Activated CD8-positive, alpha-beta T cell treated with anti-CD3 and anti-CD28 coated beads for 36 hours (primary cell): ENCODE results near the gene RBM44. TPM values are rescaled to one million over a fixed set of nuclear protein-coding genes. Genes with fewer than 3 reads are reported as not detected.

Experiments used
- ATAC-seq: fragments of 200-7000 bp; cut with Tn5 transposase; one replicate; pipeline ENCODE4 v1.10.0; 2021; ENCODE audit warnings: mild to moderate bottlenecking, moderate library complexity
- CTCF ChIA-PET: fragments of 350-600 bp; sonication (Branson Sonifier 250); formaldehyde crosslinking; loops from one replicate; lab custom pipeline; 2021; ENCODE audit warnings: antibody characterized with exemption; lab: Charles Lee
- POLR2A ChIA-PET: fragments of 350-600 bp; sonication (Branson Sonifier 250); formaldehyde crosslinking; loops from one replicate; lab custom pipeline; 2021; ENCODE audit warnings: antibody characterized with exemption; lab: Charles Lee
- DNase-seq: peaks from one replicate; pipeline ENCODE4 v3.0.0-alpha.2; 2020
- H3K27ac Mint-ChIP-seq: one replicate; pipeline ENCODE4 v1.8.0; 2021; ENCODE audit warnings: mild to moderate bottlenecking, mixed read lengths
- H3K27me3 Mint-ChIP-seq: one replicate; pipeline ENCODE4 v1.8.0; 2021; ENCODE audit warnings: mixed read lengths
- H3K36me3 Mint-ChIP-seq: one replicate; pipeline ENCODE4 v1.8.0; 2021; ENCODE audit warnings: low read depth, mixed read lengths
- H3K4me1 Mint-ChIP-seq: one replicate; pipeline ENCODE4 v1.8.0; 2021; ENCODE audit warnings: low read depth, mixed read lengths
- H3K4me3 Mint-ChIP-seq: one replicate; pipeline ENCODE4 v1.8.0; 2021; ENCODE audit warnings: mild to moderate bottlenecking, moderate library complexity, mixed read lengths
- H3K9me3 Mint-ChIP-seq: one replicate; pipeline ENCODE4 v1.8.0; 2021; ENCODE audit warnings: mixed read lengths
- intact Hi-C: fragments of 100-400 bp; cut with micrococcal nuclease; formaldehyde crosslinking; loops from one replicate; pipeline ENCODE4 v1.10.0; 2022
- total RNA-seq, 2 experiments: library from RNA; stranded (reverse); gene quantifications; one replicate each; pipeline ENCODE4 v1.2.3, GENCODE V29; 2021
- TF ChIP-seq, protein P1 (sequence below): fragments of 200-600 bp; IDR thresholded peaks from one replicate; pipeline ENCODE4 v1.8.0; 2022; ENCODE audit warnings: antibody characterized with exemption, mild to moderate bottlenecking

RBM44 gene
- total RNA-seq, 2 experiments from 2014 or later, result 0.52 to 0.87 TPM

DNA sequence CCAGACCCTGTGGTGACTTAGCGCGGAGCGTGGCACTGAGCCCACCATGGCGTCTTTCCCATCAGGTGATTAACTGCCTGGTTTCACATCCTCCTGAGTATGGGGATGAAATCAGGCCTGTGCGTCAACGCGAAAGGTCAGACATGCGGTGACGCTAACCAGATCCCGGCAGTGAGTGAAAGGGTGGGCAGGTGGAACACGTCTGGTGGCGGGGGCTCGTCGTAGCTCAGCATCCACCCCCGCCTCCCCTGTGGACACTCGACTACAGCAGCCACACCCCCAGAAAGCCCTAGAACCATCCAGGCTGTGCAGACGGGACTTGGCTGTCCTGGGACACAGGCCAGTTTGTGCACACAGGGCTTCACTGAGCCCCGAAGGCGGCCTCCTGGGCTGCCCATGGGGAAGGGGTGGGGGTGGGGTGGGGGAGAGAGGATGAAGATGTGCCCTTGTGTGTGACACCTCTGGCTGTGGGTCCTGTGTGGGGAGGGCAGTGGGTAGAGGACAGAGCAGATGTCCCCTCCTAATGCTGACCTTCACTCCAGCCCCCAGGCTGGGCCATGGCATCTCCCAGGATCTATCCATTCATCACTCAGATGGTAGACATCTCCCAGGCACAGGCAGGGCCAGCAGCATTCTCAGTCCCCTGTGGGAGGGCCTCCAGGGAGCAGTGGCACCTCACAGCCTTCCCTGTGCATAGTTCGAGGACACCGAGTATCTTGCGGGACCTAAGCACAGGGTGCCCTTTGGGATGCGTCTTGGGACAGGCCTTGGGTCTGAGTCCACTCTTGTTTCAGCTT is 88.3 kb downstream of the RBM44 start:
- POLR2A ChIA-PET, result no interaction called here
- Mint-ChIP-seq H3K4me3 (no peak overlapping the region), H3K36me3 (no peaks in the 10 kb centered on the region), H3K4me1 (peaks cover 10% of the 10 kb centered on the region), H3K27me3 (no peaks in the 10 kb centered on the region), H3K27ac (no peak overlapping the region), H3K9me3 (no peaks in the 10 kb centered on the region)
- TF ChIP-seq, protein P1, sequence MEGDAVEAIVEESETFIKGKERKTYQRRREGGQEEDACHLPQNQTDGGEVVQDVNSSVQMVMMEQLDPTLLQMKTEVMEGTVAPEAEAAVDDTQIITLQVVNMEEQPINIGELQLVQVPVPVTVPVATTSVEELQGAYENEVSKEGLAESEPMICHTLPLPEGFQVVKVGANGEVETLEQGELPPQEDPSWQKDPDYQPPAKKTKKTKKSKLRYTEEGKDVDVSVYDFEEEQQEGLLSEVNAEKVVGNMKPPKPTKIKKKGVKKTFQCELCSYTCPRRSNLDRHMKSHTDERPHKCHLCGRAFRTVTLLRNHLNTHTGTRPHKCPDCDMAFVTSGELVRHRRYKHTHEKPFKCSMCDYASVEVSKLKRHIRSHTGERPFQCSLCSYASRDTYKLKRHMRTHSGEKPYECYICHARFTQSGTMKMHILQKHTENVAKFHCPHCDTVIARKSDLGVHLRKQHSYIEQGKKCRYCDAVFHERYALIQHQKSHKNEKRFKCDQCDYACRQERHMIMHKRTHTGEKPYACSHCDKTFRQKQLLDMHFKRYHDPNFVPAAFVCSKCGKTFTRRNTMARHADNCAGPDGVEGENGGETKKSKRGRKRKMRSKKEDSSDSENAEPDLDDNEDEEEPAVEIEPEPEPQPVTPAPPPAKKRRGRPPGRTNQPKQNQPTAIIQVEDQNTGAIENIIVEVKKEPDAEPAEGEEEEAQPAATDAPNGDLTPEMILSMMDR, result no peak
- intact Hi-C loops, result no loop called here
- DNase-seq (no peak), ATAC-seq (no peak)
- CTCF ChIA-PET, result no interaction called here

DNA sequence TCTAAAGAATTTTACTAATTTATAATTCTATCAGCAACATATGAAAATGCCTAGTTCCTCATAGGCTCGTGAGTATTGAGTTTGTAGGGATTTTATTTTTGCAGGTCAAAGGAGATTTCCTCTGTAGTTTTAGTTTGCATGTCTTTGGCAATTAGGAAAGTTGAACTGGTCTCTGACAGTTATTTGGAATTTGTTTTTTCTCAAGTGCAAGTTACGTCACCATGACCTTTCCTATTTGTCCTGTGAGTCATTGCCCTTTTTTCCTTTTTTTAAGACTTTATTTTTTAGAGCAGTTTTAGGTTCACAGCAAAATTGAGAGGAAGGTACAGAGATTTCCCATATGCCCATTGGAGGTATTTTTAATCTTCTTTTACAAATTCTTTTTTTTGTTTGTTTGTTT is 89.8 kb downstream of the RBM44 start:
- no peaks in the 10 kb centered on the region for H3K36me3 Mint-ChIP-seq
- TF ChIP-seq, protein P1, result no peak
- peaks cover 12% of the 10 kb centered on the region for H3K4me1 Mint-ChIP-seq
- ChIA-PET POLR2A (no interaction called here), CTCF (interaction anchor here (1.2 kb wide), 1 partner anchor 35 kb away, joined by 4 read pairs; no protein-coding TSS in a partner anchor)
- DNase-seq, result no peak
- no peaks in the 10 kb centered on the region for H3K27me3 Mint-ChIP-seq
- no peak overlapping the region for H3K4me3 Mint-ChIP-seq
- intact Hi-C loops, result no loop called here
- no peaks in the 10 kb centered on the region for H3K9me3 Mint-ChIP-seq
- ATAC-seq, result no peak
- H3K27ac Mint-ChIP-seq, result no peak overlapping the region

DNA sequence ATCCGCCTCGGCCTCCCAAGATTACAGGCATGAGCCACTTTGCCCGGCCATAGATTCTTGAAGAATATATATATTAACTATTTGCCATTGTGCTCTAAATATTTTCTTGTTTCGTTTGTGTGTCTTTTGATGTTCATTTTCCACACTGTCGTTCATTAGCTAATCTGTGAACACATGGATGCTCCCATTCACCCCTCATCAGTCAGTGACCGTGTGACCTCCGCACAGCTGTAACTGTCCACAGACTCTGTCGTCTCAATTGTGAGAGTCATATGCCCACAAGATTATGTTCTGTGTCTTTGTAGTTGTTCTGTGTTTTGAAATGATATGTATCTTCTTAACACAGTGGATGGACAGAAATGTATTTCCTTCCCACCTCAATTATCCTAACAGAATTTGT is 90.4 kb downstream of the RBM44 start:
- POLR2A ChIA-PET, result no interaction called here

DNA sequence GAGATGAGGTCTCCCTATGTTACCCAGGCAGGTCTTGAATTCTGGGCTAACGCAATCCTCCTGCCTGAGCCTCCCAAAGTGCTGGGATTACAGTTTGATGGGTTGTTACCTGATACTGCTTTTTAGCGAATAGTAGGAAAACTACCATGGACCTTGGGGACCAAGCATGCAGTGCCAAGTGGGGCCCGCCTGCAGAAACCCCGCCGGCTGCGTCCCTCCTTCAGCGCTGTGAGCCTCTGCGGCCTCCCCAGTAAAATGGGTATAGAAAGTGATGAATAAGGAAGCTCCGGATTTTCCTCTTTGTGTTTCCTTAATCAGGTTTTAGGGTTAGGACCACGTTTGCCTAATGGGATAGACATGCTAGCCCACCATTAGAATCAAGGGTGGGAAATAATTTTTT is 91.2 kb downstream of the RBM44 start:
- ATAC-seq (no peak), DNase-seq (no peak)
- Mint-ChIP-seq H3K36me3 (no peaks in the 10 kb centered on the region), H3K27ac (no peak overlapping the region), H3K4me3 (no peak overlapping the region), H3K4me1 (peaks cover 12% of the 10 kb centered on the region), H3K27me3 (no peaks in the 10 kb centered on the region), H3K9me3 (no peaks in the 10 kb centered on the region)
- ChIA-PET CTCF (interaction anchor here (1.2 kb wide), 2 partner anchors 17 to 33 kb away, joined by 3 to 4 read pairs; no protein-coding TSS in a partner anchor), POLR2A (interaction anchor here (0.6 kb wide), 1 partner anchor 125 kb away, joined by 3 read pairs; no protein-coding TSS in a partner anchor)
- TF ChIP-seq, protein P1, result no peak
- intact Hi-C loops, result no loop called here

More for the DNA sequence above, 90.4 kb downstream of the RBM44 start:
- no peak overlapping the region for H3K4me3 Mint-ChIP-seq
- no peak for ATAC-seq
- no peaks in the 10 kb centered on the region for H3K36me3 Mint-ChIP-seq
- peaks cover 12% of the 10 kb centered on the region for H3K4me1 Mint-ChIP-seq
- H3K27ac Mint-ChIP-seq, result no peak overlapping the region
- CTCF ChIA-PET, result interaction anchor here (1.2 kb wide), 1 partner anchor 34 kb away, joined by 4 read pairs; no protein-coding TSS in a partner anchor
- intact Hi-C loops, result no loop called here
- no peaks in the 10 kb centered on the region for H3K27me3 Mint-ChIP-seq
- TF ChIP-seq, protein P1, result no peak
- DNase-seq, result no peak
- H3K9me3 Mint-ChIP-seq, result no peaks in the 10 kb centered on the region

Other genes with a start within 250 kb of the RBM44 start
- not detected for gene PRLH, start 232.2 kb upstream of the RBM44 start, total RNA-seq
- under 1 TPM; 0.14 to 0.69 TPM for gene RAB17, start 208.0 kb upstream of the RBM44 start, total RNA-seq
- 100 to 1,000 TPM; 264 to 281 TPM for gene LRRFIP1, start 171.2 kb upstream of the RBM44 start, total RNA-seq
- gene RAMP1, start 60.8 kb downstream of the RBM44 start, total RNA-seq, result 1 to 10 TPM; 1.0 to 1.4 TPM
- 10 to 100 TPM; 96.5 to 99.5 TPM for gene UBE2F, start 168.2 kb downstream of the RBM44 start, total RNA-seq